Transverse colon (tissue), 3 donors: ENCODE measurements around the gene RAB28.

Source experiments
- CTCF ChIP-seq, 5 experiments: fragments of 200-600 bp in 3 of 5; fragments of 450-650 bp in 2 of 5; sonication (generic) in 3 of 5; IDR thresholded peaks; 1 replicate in 2 of 5; 2 replicates in 3 of 5; pipeline ENCODE4 v1.5.1; 2016 to 2017; ENCODE audit warnings: antibody characterized with exemption in 5 of 5, inconsistent platforms in 3 of 5, mild to moderate bottlenecking in 2 of 5, moderate library complexity in 1 of 5
- POLR2A ChIP-seq: fragments of 450-650 bp; IDR thresholded peaks from one replicate; pipeline ENCODE4 v1.6.1; 2016; ENCODE audit warnings: antibody characterized with exemption, mild to moderate bottlenecking, moderate library complexity

GRCh38 chr4:13413729-13414437 is 70.3 kb downstream of the RAB28 start:
- TF ChIP-seq POLR2A (no peak), CTCF (IDR thresholded peaks at IDR 0.05) (no peak)
